Neural cell (in vitro differentiated cells): ENCODE data around the gene WDR1. TPM values are rescaled to one million over a fixed set of nuclear protein-coding genes. Genes with fewer than 3 reads are reported as not detected.

Experiments used
- H2AFZ ChIP-seq: fragments of 200-600, 300-800 bp; sonication (generic), shearing (Covaris generic); 2 replicates; pipeline ENCODE4 v1.6.0; 2014; ENCODE audit warnings: low read depth, mild to moderate bottlenecking, antibody characterized with exemption, low read length, moderate library complexity
- H3F3A ChIP-seq: fragments of 200-600 bp; shearing (Covaris generic); 2 replicates; pipeline ENCODE4 v1.6.1; 2016; ENCODE audit warnings: mild to moderate bottlenecking, moderate library complexity, mixed read lengths, antibody characterized with exemption, low read length; ENCODE audit not compliant: insufficient read depth, poor library complexity, severe bottlenecking
- H3K27ac ChIP-seq: fragments of 200-600, 300-800 bp; sonication (generic), shearing (Covaris generic); 2 replicates; pipeline ENCODE4 v1.5.1; 2014; ENCODE audit warnings: mild to moderate bottlenecking, low read length, moderate library complexity
- H3K27me3 ChIP-seq: fragments of 300-800, 200-600 bp; sonication (generic), shearing (Covaris generic); 2 replicates; pipeline ENCODE4 v1.6.0; 2014; ENCODE audit warnings: mild to moderate bottlenecking, low read depth, low read length, moderate library complexity; ENCODE audit not compliant: insufficient read depth
- H3K36me3 ChIP-seq: fragments of 300-800, 200-600 bp; sonication (generic), shearing (Covaris generic); 2 replicates; pipeline ENCODE4 v1.5.1; 2014; ENCODE audit warnings: mild to moderate bottlenecking, antibody characterized with exemption, low read length, moderate library complexity; ENCODE audit not compliant: insufficient read depth
- H3K4me2 ChIP-seq: fragments of 300-800, 200-600 bp; sonication (generic), shearing (Covaris generic); 2 replicates; pipeline ENCODE4 v1.6.0; 2014; ENCODE audit warnings: mild to moderate bottlenecking, low read length
- H3K4me3 ChIP-seq: fragments of 300-800, 200-600 bp; sonication (generic), shearing (Covaris generic); 2 replicates; pipeline ENCODE4 v1.5.1; 2014; ENCODE audit warnings: mild to moderate bottlenecking, low read length, moderate library complexity
- H3K79me2 ChIP-seq: fragments of 200-600 bp; shearing (Covaris generic); replicated peaks from 2 replicates; pipeline ENCODE4 v1.6.0; 2014; ENCODE audit warnings: mild to moderate bottlenecking, low read length, moderate library complexity; ENCODE audit not compliant: insufficient read depth
- H3K9ac ChIP-seq: fragments of 300-800, 200-600 bp; sonication (generic), shearing (Covaris generic); 2 replicates; pipeline ENCODE4 v1.6.1; 2016; ENCODE audit warnings: mild to moderate bottlenecking, low read length, mixed read lengths
- H3K9me2 ChIP-seq: fragments of 200-600 bp; shearing (Covaris generic); 2 replicates; pipeline ENCODE4 v1.6.1; 2016; ENCODE audit warnings: mild to moderate bottlenecking, low read length, mixed read lengths; ENCODE audit not compliant: insufficient read depth
- H3K9me3 ChIP-seq: fragments of 200-600, 300-800 bp; sonication (generic), shearing (Covaris generic); 2 replicates; pipeline ENCODE4 v1.6.1; 2016; ENCODE audit warnings: mild to moderate bottlenecking, mixed run types, low read length, moderate library complexity, mixed read lengths
- H4K20me1 ChIP-seq: fragments of 200-600 bp; shearing (Covaris generic); 2 replicates; pipeline ENCODE4 v1.6.1; 2016; ENCODE audit warnings: mild to moderate bottlenecking, mixed run types; ENCODE audit not compliant: insufficient read depth
- EP300 ChIP-seq: fragments of 450-650 bp; conservative IDR thresholded peaks from 2 replicates; pipeline ENCODE4 v1.6.1; 2014; ENCODE audit warnings: antibody characterized with exemption, mild to moderate bottlenecking, moderate library complexity; ENCODE audit not compliant: poor library complexity, severe bottlenecking
- EZH2 ChIP-seq: fragments of 200-600, 300-800 bp; shearing (Covaris generic), sonication (generic); IDR thresholded peaks from 2 replicates; pipeline ENCODE4 v1.6.1; 2014; ENCODE audit warnings: antibody characterized with exemption, low read length, borderline replicate concordance, mild to moderate bottlenecking; ENCODE audit not compliant: insufficient read depth, poor library complexity, severe bottlenecking
- MXI1 ChIP-seq: fragments of 450-650 bp; conservative IDR thresholded peaks from 2 replicates; pipeline ENCODE4 v1.6.1; 2014; ENCODE audit warnings: antibody characterized with exemption, mild to moderate bottlenecking; ENCODE audit not compliant: poor library complexity, severe bottlenecking
- POLR2AphosphoS5 ChIP-seq: IDR thresholded peaks from 2 replicates; pipeline ENCODE4 v1.6.1; 2012
- RAD21 ChIP-seq: fragments of 450-650 bp; conservative IDR thresholded peaks from 2 replicates; pipeline ENCODE4 v1.6.1; 2014; ENCODE audit warnings: antibody characterized with exemption, mild to moderate bottlenecking, moderate library complexity
- REST ChIP-seq: IDR thresholded peaks from 2 replicates; pipeline ENCODE4 v1.6.1; 2012; ENCODE audit warnings: borderline replicate concordance
- SMC3 ChIP-seq: fragments of 450-650 bp; conservative IDR thresholded peaks from 2 replicates; pipeline ENCODE4 v1.6.1; 2014; ENCODE audit warnings: antibody characterized with exemption, mild to moderate bottlenecking, moderate library complexity; ENCODE audit not compliant: poor library complexity
- TAF1 ChIP-seq: IDR thresholded peaks from 2 replicates; pipeline ENCODE4 v1.6.1; 2012; ENCODE audit warnings: low read depth
- polyA plus RNA-seq: library from polyadenylated mRNA; depleted of rRNA; stranded (reverse); fragments of >200 nt; gene quantifications from 2 replicates; pipeline ENCODE4 v1.2.3, GENCODE V29; 2014

Gene WDR1
- polyA plus RNA-seq, 1 donor from 2014 or later, result 106 TPM

GRCh38 chr4:10114607-10115006 lies 2.0 kb downstream of the WDR1 start:
- Histone ChIP-seq H3K27ac (no peak overlapping the region), H3K36me3 (no peaks in the 10 kb centered on the region), H3F3A (no peaks in the 10 kb centered on the region), H2AFZ (no peak overlapping the region), H3K27me3 (no peaks in the 10 kb centered on the region), H3K4me2 (no peak overlapping the region), H3K9me2 (no peaks in the 10 kb centered on the region), H4K20me1 (no peaks in the 10 kb centered on the region), H3K9ac (no peak overlapping the region), H3K4me3 (peak overlapping the region; percentile 87), H3K9me3 (no peaks in the 10 kb centered on the region), H3K79me2 (peaks cover 23% of the 10 kb centered on the region)
- TF ChIP-seq POLR2AphosphoS5, result no peak
- TF ChIP-seq EZH2, result no peak

GRCh38 chr4:10114147-10114546 lies 2.5 kb downstream of the WDR1 start:
- Histone ChIP-seq H2AFZ (no peak overlapping the region), H3K4me3 (peak overlapping the region; percentile 87), H3K9me2 (no peaks in the 10 kb centered on the region), H3K27me3 (no peaks in the 10 kb centered on the region), H3K36me3 (no peaks in the 10 kb centered on the region), H3K9me3 (no peaks in the 10 kb centered on the region), H3K79me2 (peaks cover 26% of the 10 kb centered on the region), H3F3A (no peaks in the 10 kb centered on the region), H3K4me2 (no peak overlapping the region), H3K27ac (no peak overlapping the region), H3K9ac (no peak overlapping the region), H4K20me1 (no peaks in the 10 kb centered on the region)
- TF ChIP-seq EZH2 (no peak), TAF1 (no peak), REST (no peak), SMC3 (no peak), POLR2AphosphoS5 (no peak)

GRCh38 chr4:10113362-10114047 lies 3.1 kb downstream of the WDR1 start:
- no peak overlapping the region for H2AFZ ChIP-seq
- H3K9me3 ChIP-seq, result no peaks in the 10 kb centered on the region
- H3K9me2 ChIP-seq, result no peaks in the 10 kb centered on the region
- H4K20me1 ChIP-seq, result no peaks in the 10 kb centered on the region
- peaks cover 30% of the 10 kb centered on the region for H3K79me2 ChIP-seq
- H3K4me3 ChIP-seq, result no peak overlapping the region
- no peaks in the 10 kb centered on the region for H3K36me3 ChIP-seq
- H3K27ac ChIP-seq, result no peak overlapping the region
- no peaks in the 10 kb centered on the region for H3F3A ChIP-seq
- TF ChIP-seq REST (no peak), EP300 (no peak), SMC3 (no peak), RAD21 (no peak), EZH2 (no peak), MXI1 (no peak), POLR2AphosphoS5 (no peak), TAF1 (no peak)
- H3K9ac ChIP-seq, result no peak overlapping the region
- no peaks in the 10 kb centered on the region for H3K27me3 ChIP-seq
- H3K4me2 ChIP-seq, result no peak overlapping the region
